Parathyroid adenoma (tissue), 2 donors: ENCODE data around the gene STK10.

Source experiments
- H2AFZ ChIP-seq: fragments of 300-600 bp; sonication (generic); one replicate; pipeline ENCODE4 v1.7.0; 2017; ENCODE audit warnings: antibody characterized with exemption, mild to moderate bottlenecking
- H3K27ac ChIP-seq: fragments of 300-600 bp; sonication (generic); one replicate; pipeline ENCODE4 v1.7.0; 2017
- H3K27me3 ChIP-seq: fragments of 300-600 bp; sonication (generic); one replicate; pipeline ENCODE4 v1.7.0; 2017; ENCODE audit warnings: low read length; ENCODE audit not compliant: control insufficient read depth, insufficient read depth
- H3K36me3 ChIP-seq: fragments of 300-600 bp; sonication (generic); one replicate; pipeline ENCODE4 v1.7.0; 2017; ENCODE audit warnings: low read length; ENCODE audit not compliant: control insufficient read depth, insufficient read depth
- H3K4me1 ChIP-seq: fragments of 300-600 bp; sonication (generic); one replicate; pipeline ENCODE4 v1.7.0; 2017; ENCODE audit warnings: control low read depth
- H3K4me2 ChIP-seq: fragments of 300-600 bp; sonication (generic); one replicate; pipeline ENCODE4 v1.7.0; 2017; ENCODE audit warnings: low read length
- H3K4me3 ChIP-seq: fragments of 300-600 bp; sonication (generic); one replicate; pipeline ENCODE4 v1.7.0; 2017; ENCODE audit warnings: low read depth, low read length
- H3K79me2 ChIP-seq: fragments of 300-600 bp; sonication (generic); one replicate; pipeline ENCODE4 v1.7.0; 2017; ENCODE audit warnings: control low read depth
- H3K9ac ChIP-seq: fragments of 300-600 bp; sonication (generic); one replicate; pipeline ENCODE4 v1.7.0; 2017; ENCODE audit warnings: mild to moderate bottlenecking
- H3K9me3 ChIP-seq: fragments of 300-600 bp; sonication (generic); one replicate; pipeline ENCODE4 v1.7.0; 2017; ENCODE audit warnings: low read length; ENCODE audit not compliant: control insufficient read depth
- TF ChIP-seq, protein P1 (sequence below): fragments of 300-600 bp; sonication (generic); IDR thresholded peaks from one replicate; pipeline ENCODE4 v1.7.0; 2017; ENCODE audit warnings: antibody characterized with exemption, mild to moderate bottlenecking
- donor health status: primary hyperparathyroidism.

STK10 gene

DNA sequence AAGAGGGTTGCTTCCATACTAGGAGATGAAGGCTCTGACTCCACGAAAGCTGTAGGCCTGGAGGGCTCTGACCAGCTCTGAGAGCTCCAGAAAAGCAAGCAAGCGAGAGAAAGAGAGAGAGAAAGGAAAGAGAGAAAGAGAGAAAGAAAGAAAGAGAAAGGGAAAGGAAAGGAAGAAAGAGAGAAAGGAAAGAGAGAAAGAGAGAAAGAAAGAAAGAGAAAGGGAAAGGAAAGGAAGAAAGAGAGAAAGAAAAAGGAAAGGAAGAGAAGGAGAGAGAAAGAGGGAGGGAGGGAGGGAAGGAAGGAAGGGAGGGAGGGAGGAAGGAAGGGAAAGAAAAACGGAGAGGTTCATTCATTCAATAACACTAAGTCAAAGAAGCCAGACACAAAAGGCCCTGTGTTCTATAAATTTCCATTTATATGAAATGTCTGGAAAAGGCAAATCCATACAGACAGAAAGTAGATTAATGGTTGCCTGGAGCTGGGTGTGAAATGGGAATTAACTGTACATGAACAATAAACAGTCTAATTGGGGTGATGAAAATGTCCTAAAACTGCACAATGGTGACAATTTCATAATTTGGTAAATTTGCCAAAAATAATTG is 1.8 kb upstream of the STK10 start:
- H3K4me3 ChIP-seq, result no peak overlapping the region
- H3K36me3 ChIP-seq, result no peaks in the 10 kb centered on the region
- H3K79me2 ChIP-seq, result no peaks in the 10 kb centered on the region
- H2AFZ ChIP-seq, result peak overlapping the region; percentile 43
- no peaks in the 10 kb centered on the region for H3K9me3 ChIP-seq
- H3K27ac ChIP-seq, result no peak overlapping the region
- H3K4me1 ChIP-seq, result no peaks in the 10 kb centered on the region
- TF ChIP-seq, protein P1, sequence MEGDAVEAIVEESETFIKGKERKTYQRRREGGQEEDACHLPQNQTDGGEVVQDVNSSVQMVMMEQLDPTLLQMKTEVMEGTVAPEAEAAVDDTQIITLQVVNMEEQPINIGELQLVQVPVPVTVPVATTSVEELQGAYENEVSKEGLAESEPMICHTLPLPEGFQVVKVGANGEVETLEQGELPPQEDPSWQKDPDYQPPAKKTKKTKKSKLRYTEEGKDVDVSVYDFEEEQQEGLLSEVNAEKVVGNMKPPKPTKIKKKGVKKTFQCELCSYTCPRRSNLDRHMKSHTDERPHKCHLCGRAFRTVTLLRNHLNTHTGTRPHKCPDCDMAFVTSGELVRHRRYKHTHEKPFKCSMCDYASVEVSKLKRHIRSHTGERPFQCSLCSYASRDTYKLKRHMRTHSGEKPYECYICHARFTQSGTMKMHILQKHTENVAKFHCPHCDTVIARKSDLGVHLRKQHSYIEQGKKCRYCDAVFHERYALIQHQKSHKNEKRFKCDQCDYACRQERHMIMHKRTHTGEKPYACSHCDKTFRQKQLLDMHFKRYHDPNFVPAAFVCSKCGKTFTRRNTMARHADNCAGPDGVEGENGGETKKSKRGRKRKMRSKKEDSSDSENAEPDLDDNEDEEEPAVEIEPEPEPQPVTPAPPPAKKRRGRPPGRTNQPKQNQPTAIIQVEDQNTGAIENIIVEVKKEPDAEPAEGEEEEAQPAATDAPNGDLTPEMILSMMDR, result no peak
- no peak overlapping the region for H3K9ac ChIP-seq
- H3K27me3 ChIP-seq, result no peaks in the 10 kb centered on the region
- no peak overlapping the region for H3K4me2 ChIP-seq

DNA sequence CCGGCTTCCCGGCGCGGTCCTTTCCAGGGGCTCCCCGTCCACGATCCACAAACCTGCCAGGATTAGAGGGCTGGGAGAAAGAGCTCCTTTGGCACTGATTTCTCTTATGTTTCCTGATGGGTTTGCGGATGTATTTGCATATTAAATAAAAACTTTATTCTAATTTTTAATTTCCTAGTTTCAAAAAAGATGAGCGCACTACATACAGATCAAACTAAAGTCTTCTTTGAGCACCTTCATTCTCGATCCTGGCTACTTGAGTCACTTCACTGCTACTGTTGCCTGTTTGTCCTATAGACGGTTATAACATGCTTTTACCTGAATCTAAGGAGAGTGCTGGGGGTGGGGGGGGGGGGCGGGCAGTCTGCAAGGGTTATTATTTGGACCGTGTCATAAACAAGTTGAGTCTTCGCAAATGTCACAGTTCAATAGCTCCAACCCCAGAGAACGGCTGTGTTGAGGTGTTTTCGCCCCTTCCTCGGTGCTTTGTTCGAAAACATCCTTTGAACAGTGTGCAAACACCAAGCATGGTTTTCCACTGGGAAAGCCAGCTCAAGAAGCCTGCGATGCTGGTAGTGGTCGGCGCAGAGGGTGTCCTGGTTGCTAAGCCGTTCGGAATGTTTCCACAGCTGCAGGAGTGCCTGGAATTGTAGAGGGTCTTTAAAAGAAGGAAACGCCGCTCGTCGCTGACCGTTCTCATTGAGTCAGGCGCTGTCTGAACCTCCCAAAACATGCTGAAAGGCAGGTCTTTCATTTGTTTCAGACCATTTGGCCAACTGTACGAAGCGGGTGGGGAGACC is 1.1 kb upstream of the STK10 start:
- Histone ChIP-seq H3K4me3 (no peak overlapping the region), H3K79me2 (no peaks in the 10 kb centered on the region), H3K27ac (peak overlapping the region; percentile 18), H3K4me1 (no peaks in the 10 kb centered on the region), H3K36me3 (no peaks in the 10 kb centered on the region), H3K9me3 (no peaks in the 10 kb centered on the region), H2AFZ (peak overlapping the region; percentile 99), H3K27me3 (no peaks in the 10 kb centered on the region), H3K9ac (no peak overlapping the region), H3K4me2 (peak overlapping the region; percentile 82)
- TF ChIP-seq, protein P1, result no peak

DNA sequence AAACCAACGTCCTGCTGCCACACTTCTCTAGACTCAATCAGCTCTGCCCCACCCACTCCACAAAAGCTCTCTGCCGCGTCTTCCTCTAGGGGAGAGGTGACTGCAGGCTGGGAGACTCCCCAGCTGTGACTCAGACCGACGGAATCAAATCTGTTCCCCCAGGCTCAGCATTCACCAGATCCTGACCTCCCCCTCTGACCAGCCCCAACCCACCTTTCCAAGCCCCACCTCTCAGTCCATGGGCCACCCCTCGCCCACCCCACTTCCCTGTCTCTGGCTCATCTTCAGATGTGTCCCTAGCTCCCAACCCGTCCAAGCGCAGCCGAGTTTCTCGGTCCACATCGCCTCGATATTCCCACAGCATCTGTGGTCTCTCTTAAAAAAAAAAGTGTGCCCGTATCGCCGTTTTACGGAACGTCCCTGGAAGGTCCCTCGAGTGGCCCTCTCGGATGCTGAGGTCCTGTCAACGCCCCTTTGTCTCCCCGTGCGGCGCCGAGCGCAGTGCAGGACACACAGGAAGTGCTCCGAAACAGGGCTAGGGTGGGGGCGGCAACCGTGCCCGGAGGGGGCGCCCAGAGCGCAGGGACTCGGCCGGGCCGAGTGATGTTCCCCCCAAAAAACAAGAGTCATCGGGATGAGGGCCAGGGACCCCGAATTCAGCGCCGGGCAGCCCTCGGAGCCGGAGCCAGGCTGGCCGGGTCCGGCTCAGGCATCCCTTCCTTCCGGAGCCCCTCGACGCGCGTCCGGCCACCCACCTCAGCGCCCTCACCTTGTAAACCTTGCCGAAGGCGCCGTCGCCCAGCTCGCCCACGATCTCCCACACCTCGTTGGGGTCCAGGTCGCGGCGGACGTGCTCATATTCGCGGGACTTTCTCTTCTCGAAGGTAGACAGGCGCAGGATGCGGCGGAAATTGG is 649 bp downstream of the STK10 start:
- no peaks in the 10 kb centered on the region for H3K4me1 ChIP-seq
- peak overlapping the region; percentile 99 for H2AFZ ChIP-seq
- H3K27ac ChIP-seq, result peak overlapping the region; percentile 68
- H3K9ac ChIP-seq, result peak overlapping the region; percentile 35
- H3K4me2 ChIP-seq, result peak overlapping the region; percentile 82
- TF ChIP-seq, protein P1, result no peak
- H3K36me3 ChIP-seq, result no peaks in the 10 kb centered on the region
- H3K9me3 ChIP-seq, result no peaks in the 10 kb centered on the region
- no peaks in the 10 kb centered on the region for H3K79me2 ChIP-seq
- H3K27me3 ChIP-seq, result no peaks in the 10 kb centered on the region
- H3K4me3 ChIP-seq, result peak overlapping the region; percentile 70

DNA sequence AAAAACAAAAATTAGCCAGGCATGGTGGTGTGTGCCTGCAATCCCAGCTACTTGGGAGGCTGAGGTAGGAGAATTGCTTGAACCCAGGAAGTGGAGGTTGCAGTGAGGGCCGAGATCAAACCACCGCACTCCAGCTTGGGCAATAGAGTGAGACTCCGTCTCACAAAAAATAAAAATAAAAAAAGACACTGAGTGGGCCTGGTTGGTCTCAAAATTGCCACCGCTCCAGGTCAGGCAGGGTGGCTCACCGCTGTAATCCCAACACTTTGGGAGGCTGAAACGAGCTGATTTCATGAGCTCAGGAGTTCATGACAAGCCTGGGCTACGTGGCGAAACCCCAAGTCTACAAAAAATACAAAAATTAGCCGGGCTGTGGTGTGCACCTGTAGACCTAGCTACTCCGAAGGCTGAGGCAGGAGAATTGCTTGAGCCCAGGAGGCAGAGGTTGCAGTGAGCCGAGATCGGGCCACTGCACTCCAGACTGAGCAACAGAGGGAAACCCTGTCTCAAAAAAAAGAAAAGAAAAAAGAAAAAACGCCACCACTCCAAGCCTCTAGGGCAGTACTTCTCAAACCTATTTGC is 1.8 kb downstream of the STK10 start:
- Histone ChIP-seq H3K27ac (peak overlapping the region; percentile 40), H3K4me3 (no peak overlapping the region)

More for the DNA sequence above, 1.8 kb downstream of the STK10 start:
- Histone ChIP-seq H3K9me3 (no peaks in the 10 kb centered on the region), H3K9ac (no peak overlapping the region), H3K36me3 (no peaks in the 10 kb centered on the region), H3K4me2 (no peak overlapping the region), H3K79me2 (no peaks in the 10 kb centered on the region), H3K4me1 (no peaks in the 10 kb centered on the region), H2AFZ (no peak overlapping the region), H3K27me3 (no peaks in the 10 kb centered on the region)
- TF ChIP-seq, protein P1, result no peak
